K562 (cell line): ENCODE data around the gene SRRT. TPM values are rescaled to one million over a fixed set of nuclear protein-coding genes. Genes with fewer than 3 reads are reported as not detected.

ENCODE experiments used
- ATAC-seq: fragments of 200-7000 bp; cut with Tn5 transposase; 3 replicates; pipeline ENCODE4 v1.9.1; 2020; ENCODE audit warnings: moderate library complexity
- BruUV-seq: library from RNA; stranded (reverse); fragments of 400-500 nt; replicated peaks from 2 replicates; lab custom pipeline; 2021; lab: Mats Ljungman, UMichigan
- CTCF ChIA-PET: fragments of 300-600 bp; formaldehyde crosslinking; extraction: SDS; loops from one replicate; lab custom pipeline; 2021; ENCODE audit warnings: low intra/inter-chr PET ratio; lab: Yijun Ruan, JAX
- POLR2A ChIA-PET: fragments of 300-600, 350-650 bp; sonication (Branson Sonifier 250); formaldehyde crosslinking; extraction: SDS; loops from one replicate; lab custom pipeline; 2021; ENCODE audit warnings: antibody characterized with exemption, inconsistent platforms; lab: Yijun Ruan, JAX
- DNase-seq, 4 experiments: peaks; one replicate each; pipeline versions ENCODE4 v3.0.0 to v3.0.0-alpha.2; 2011 to 2018; ENCODE audit warnings: low spot score in 3 of 4, mixed read lengths in 3 of 4; ENCODE audit errors: extremely low read depth in 1 of 4
- FAIRE-seq: peaks from 2 replicates; lab custom pipeline; 2011; peaks lifted over from hg19 to GRCh38; lab: Jason Lieb, UNC
- H2AFZ ChIP-seq: 2 replicates; pipeline ENCODE4 v1.6.0; 2011; ENCODE audit warnings: low read depth, low read length, control low read depth, inconsistent platforms
- H3K27ac ChIP-seq: fragments of 200-600 bp; 3 replicates; pipeline ENCODE4 v1.8.0; 2011; ENCODE audit warnings: low read depth, mild to moderate bottlenecking, control low read depth, inconsistent platforms, low read length, moderate library complexity, mixed read lengths; ENCODE audit errors: extremely low read depth
- H3K27me3 ChIP-seq, 2 experiments: fragments of 300-600 bp in 1 of 2; 2 replicates in 1 of 2; 3 replicates in 1 of 2; pipeline versions ENCODE4 v1.6.0 to v1.8.0; 2011; ENCODE audit warnings: inconsistent platforms in 2 of 2, low read length in 2 of 2, mild to moderate bottlenecking in 1 of 2, mixed read lengths in 1 of 2, moderate library complexity in 1 of 2; ENCODE audit not compliant: control insufficient read depth in 2 of 2, insufficient read depth in 2 of 2
- H3K36me3 ChIP-seq: fragments of 300-600 bp; 3 replicates; pipeline ENCODE4 v1.8.0; 2011; ENCODE audit warnings: mild to moderate bottlenecking, low read length, inconsistent platforms; ENCODE audit not compliant: control insufficient read depth, insufficient read depth
- H3K4me1 ChIP-seq, 2 experiments: fragments of 200-600 bp in 1 of 2; replicated peaks in 1 of 2; 2 replicates in 1 of 2; 3 replicates in 1 of 2; pipeline versions ENCODE4 v1.5.1 to v1.8.0; 2011; ENCODE audit warnings: inconsistent platforms in 2 of 2, low read length in 2 of 2, mild to moderate bottlenecking in 1 of 2, mixed read lengths in 1 of 2, moderate library complexity in 1 of 2; ENCODE audit not compliant: control insufficient read depth in 2 of 2, insufficient read depth in 2 of 2
- H3K4me2 ChIP-seq: 2 replicates; pipeline ENCODE4 v1.6.1; 2011; ENCODE audit warnings: low read length, control low read depth, inconsistent platforms, mixed read lengths; ENCODE audit not compliant: insufficient read depth
- H3K4me3 ChIP-seq: fragments of 200-600 bp; sonication (generic), shearing (Covaris generic); 2 replicates; pipeline ENCODE4 v1.5.1; 2016; ENCODE audit warnings: control low read depth, inconsistent platforms
- H3K79me2 ChIP-seq: fragments of 200-600 bp; 3 replicates; pipeline ENCODE4 v1.8.0; 2011; ENCODE audit warnings: low read length, inconsistent platforms; ENCODE audit not compliant: control insufficient read depth, insufficient read depth
- H3K9ac ChIP-seq, 2 experiments: 2 replicates each; pipeline versions ENCODE4 v1.6.0 to v1.6.1; 2011; ENCODE audit warnings: low read depth in 2 of 2, low read length in 2 of 2, control low read depth in 1 of 2, inconsistent platforms in 1 of 2, mild to moderate bottlenecking in 1 of 2, mixed read lengths in 1 of 2; ENCODE audit not compliant: insufficient read depth in 1 of 2
- H3K9me1 ChIP-seq: one replicate; pipeline ENCODE4 v1.6.0; 2011; ENCODE audit warnings: inconsistent platforms, mild to moderate bottlenecking, low read length, moderate library complexity; ENCODE audit not compliant: control insufficient read depth, insufficient read depth
- H3K9me3 ChIP-seq: replicated peaks from 2 replicates; pipeline ENCODE4 v1.5.1; 2011; ENCODE audit warnings: low read depth, low read length, inconsistent platforms; ENCODE audit not compliant: control insufficient read depth, insufficient read depth
- H4K20me1 ChIP-seq: replicated peaks from 2 replicates; pipeline ENCODE4 v1.6.1; 2011; ENCODE audit warnings: low read length, inconsistent platforms, mixed read lengths; ENCODE audit not compliant: control insufficient read depth, insufficient read depth
- CREB1 ChIP-seq, 2 experiments: sonication (generic) in 1 of 2; formaldehyde crosslinking in 1 of 2; IDR thresholded peaks; 2 replicates each; pipeline versions ENCODE4 v1.6.1 to v1.8.0; 2012 to 2022; ENCODE audit warnings: inconsistent platforms in 1 of 2, mild to moderate bottlenecking in 1 of 2, missing genetic modification reagents in 1 of 2, moderate library complexity in 1 of 2
- HMGXB4 ChIP-seq: sonication (generic); formaldehyde crosslinking; IDR thresholded peaks from 2 replicates; pipeline ENCODE4 v1.8.1; 2023; ENCODE audit warnings: mild to moderate bottlenecking, missing genetic modification reagents
- HNRNPLL ChIP-seq: fragments of 200-400 bp; formaldehyde crosslinking; IDR thresholded peaks from 2 replicates; pipeline ENCODE4 v1.6.1; 2017; ENCODE audit warnings: low read length, low read depth, mild to moderate bottlenecking; ENCODE audit not compliant: poor library complexity, severe bottlenecking
- NR2C1 ChIP-seq, 2 experiments: fragments of 450-650 bp; IDR thresholded peaks; 2 replicates each; pipeline ENCODE4 v1.6.1; 2017; ENCODE audit warnings: mild to moderate bottlenecking in 2 of 2, antibody characterized with exemption in 1 of 2, inconsistent platforms in 1 of 2, missing compliant biosample characterization in 1 of 2, missing genetic modification characterization in 1 of 2
- POLR2A ChIP-seq: fragments of 450-650 bp; conservative IDR thresholded peaks from 2 replicates; pipeline ENCODE4 v1.6.1; 2016
- RBM25 ChIP-seq: fragments of 200-400 bp; formaldehyde crosslinking; IDR thresholded peaks from 2 replicates; pipeline ENCODE4 v1.6.1; 2018; ENCODE audit warnings: low read length, low read depth, moderate library complexity; ENCODE audit not compliant: severe bottlenecking
- RCOR1 ChIP-seq, 2 experiments: IDR thresholded peaks; 2 replicates each; pipeline ENCODE4 v1.6.1; 2012; ENCODE audit warnings: low read depth in 2 of 2, low read length in 2 of 2, borderline replicate concordance in 1 of 2, improper control_type of control experiment in 1 of 2
- SMARCA4 ChIP-seq: fragments of 450-650 bp; IDR thresholded peaks from 2 replicates; pipeline ENCODE4 v1.6.1; 2016
- STAG1 ChIP-seq: sonication (generic); formaldehyde crosslinking; IDR thresholded peaks from 2 replicates; pipeline ENCODE4 v1.5.0; 2020; ENCODE audit warnings: missing genetic modification reagents, borderline replicate concordance
- UBTF ChIP-seq, 2 experiments: IDR thresholded peaks; 2 replicates each; pipeline ENCODE4 v1.6.1; 2012; ENCODE audit warnings: improper control_type of control experiment in 2 of 2, low read depth in 2 of 2, low read length in 2 of 2, borderline replicate concordance in 1 of 2
- ZC3H8 ChIP-seq: fragments of 450-650 bp; IDR thresholded peaks from 2 replicates; pipeline ENCODE4 v1.6.1; 2017
- ZNF23 ChIP-seq: fragments of 250-450 bp; sonication (Bioruptor Pico); IDR thresholded peaks from 2 replicates; pipeline ENCODE4 v1.4.0; 2020; ENCODE audit warnings: mild to moderate bottlenecking
- ZNF316 ChIP-seq: fragments of 450-650 bp; IDR thresholded peaks from 2 replicates; pipeline ENCODE4 v1.6.1; 2016
- ZNF398 ChIP-seq: fragments of 250-450 bp; sonication (Bioruptor Pico); IDR thresholded peaks from 2 replicates; pipeline ENCODE4 v1.8.0; 2021; ENCODE audit warnings: moderate library complexity, mild to moderate bottlenecking, inconsistent platforms
- ZNF586 ChIP-seq: fragments of 450-650 bp; formaldehyde crosslinking; conservative IDR thresholded peaks from 2 replicates; pipeline ENCODE4 v1.4.0; 2020; ENCODE audit warnings: mild to moderate bottlenecking, moderate library complexity
- WGBS: fragments of 100-300 bp; shearing (Covaris generic); methylation state at CpG from one replicate; pipeline ENCODE4 v1.1.6; 2016; ENCODE audit warnings: low coverage, mixed read lengths; ENCODE audit not compliant: insufficient coverage; ENCODE audit errors: missing lambda C conversion rate; 5-methylcytosine and 5-hydroxymethylcytosine counted together
- in situ Hi-C: fragments of 300-500 bp; cut with MboI; formaldehyde crosslinking; loops from 4 replicates; pipeline ENCODE4 v1.15.0; 2018; ENCODE audit warnings: inconsistent platforms, mixed read lengths
- intact Hi-C: fragments of 100-400 bp; cut with micrococcal nuclease; formaldehyde crosslinking; loops from 2 replicates; pipeline ENCODE4 v1.14.2; 2022
- polyA plus RNA-seq, 8 experiments: library from polyadenylated mRNA; depleted of rRNA in 4 of 8; stranded (reverse) in 5 of 8; unstranded in 3 of 8; fragments of >200 nt; fragmentation: Nextera tagmentation in 2 of 8; fragmentation: Illumina TruSeq in 1 of 8; extraction: Ambion mirVana in 2 of 8; extraction: Trizol in 1 of 8; gene quantifications; 2 replicates each; pipeline versions ENCODE4 v1.2.1 to v1.2.3, GENCODE V29; 2011 to 2014; ENCODE audit warnings: inconsistent platforms in 1 of 8, missing spikeins in 1 of 8
- total RNA-seq, 7 experiments: library from RNA; depleted of rRNA in 6 of 7; stranded (reverse); fragments of >200 nt in 6 of 7; fragmentation: Illumina TruSeq in 2 of 7; extraction: Trizol in 2 of 7; gene quantifications; 2 replicates each; pipeline versions ENCODE4 v1.2.1 to v1.2.3, GENCODE V29; 2011 to 2021; ENCODE audit warnings: low replicate concordance in 1 of 7
- TF ChIP-seq, protein P1 (sequence below): sonication (generic); formaldehyde crosslinking; IDR thresholded peaks from 2 replicates; pipeline ENCODE4 v1.9.0; 2022; ENCODE audit warnings: mild to moderate bottlenecking, missing genetic modification reagents

The SRRT gene
- total and polyA plus RNA-seq, 9 of the 15 experiments (the other 6 are each of a cell fraction or from before 2014, with no cell fraction given): 10.3 to 263 (median 84.4) TPM

GRCh38 chr7:100899432-100899831 is 24.5 kb downstream of the SRRT start:
- in situ Hi-C loops: no loop called here
- intact Hi-C loops: loop anchor here (5.0 kb wide), 3 partner anchors 178 to 383 kb away; no protein-coding TSS in a partner anchor
- ChIA-PET CTCF (interaction anchor here (0.6 to 1.8 kb wide), 3 partner anchors 109 to 160 kb away, joined by 3 to 9 read pairs (median 3); no protein-coding TSS in a partner anchor), POLR2A (interaction anchor here (1.5 to 2.1 kb wide), 2 partner anchors 11 to 59 kb away, joined by 4 to 7 read pairs; no protein-coding TSS in a partner anchor)
- Histone ChIP-seq H3K4me1 (peaks cover 26 to 46% of the 10 kb centered on the region in 2 experiments), H3K9me3 (no peaks in the 10 kb centered on the region), H3K27me3 (no peaks in the 10 kb centered on the region), H2AFZ (no peak overlapping the region), H3K4me2 (no peak overlapping the region), H3K9me1 (no peaks in the 10 kb centered on the region), H3K79me2 (no peaks in the 10 kb centered on the region; the same call in 2 of the 3 replicates), H3K27ac (no peak overlapping the region), H3K4me3 (no peak overlapping the region), H3K9ac (no peak overlapping the region), H3K36me3 (no peaks in the 10 kb centered on the region), H4K20me1 (no peaks in the 10 kb centered on the region)
- DNase-seq (no peak), FAIRE-seq (no peak), ATAC-seq (no peak)
- 71% methylated on average over 5 of the region's 5 CpGs for WGBS
- BruUV-seq: no TSS peak
- TF ChIP-seq ZNF23 (CRISPR knock-in tag) (no peak), RBM25 (peak; percentile 87), ZNF586 (no peak), STAG1 (CRISPR knock-in tag) (no peak), CREB1 (IDR thresholded peaks at IDR 0.05) (no peak), CREB1 (CRISPR knock-in tag; IDR thresholded peaks at IDR 0.05) (no peak), ZNF398 (CRISPR knock-in tag) (no peak), SMARCA4 (no peak), HMGXB4 (CRISPR knock-in tag) (no peak), ZNF316 (no peak), POLR2A (no peak), UBTF (IDR thresholded peaks at IDR 0.05; ENCODE audit: borderline replicate concordance in 1 of 2, low read depth in 2 of 2, low read length in 2 of 2) (no peak), NR2C1 (IDR thresholded peaks at IDR 0.05) (no peak), NR2C1 (tag; IDR thresholded peaks at IDR 0.05) (no peak), ZC3H8 (no peak), RCOR1 (IDR thresholded peaks at IDR 0.05; ENCODE audit: borderline replicate concordance in 1 of 2, low read depth in 2 of 2, low read length in 2 of 2) (no peak), HNRNPLL (no peak)
- TF ChIP-seq, protein P1, sequence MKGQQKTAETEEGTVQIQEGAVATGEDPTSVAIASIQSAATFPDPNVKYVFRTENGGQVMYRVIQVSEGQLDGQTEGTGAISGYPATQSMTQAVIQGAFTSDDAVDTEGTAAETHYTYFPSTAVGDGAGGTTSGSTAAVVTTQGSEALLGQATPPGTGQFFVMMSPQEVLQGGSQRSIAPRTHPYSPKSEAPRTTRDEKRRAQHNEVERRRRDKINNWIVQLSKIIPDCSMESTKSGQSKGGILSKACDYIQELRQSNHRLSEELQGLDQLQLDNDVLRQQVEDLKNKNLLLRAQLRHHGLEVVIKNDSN: peak; percentile 32; the same call in 1 of the 2 replicates
